ENCODE data around the gene GALNT9.

GRCh38 chr12:132171968-132172521, 157.3 kb downstream of the GALNT9 start:
- TF ChIP-seq CTCF (IDR thresholded peaks at IDR 0.05 in 2 of 3, conservative IDR thresholded peaks at IDR 0.05 in 1 of 3; ENCODE audit: borderline replicate concordance in 1 of 3, insufficient read depth in 1 of 3, low read depth in 2 of 3, low read length in 2 of 3) (no peak), YY1 (IDR thresholded peaks at IDR 0.05; ENCODE audit: extremely low read depth, insufficient replicate concordance, low read depth, low read length) (no peak), POLR2AphosphoS5 (IDR thresholded peaks at IDR 0.05; ENCODE audit: low read depth, low read length) (no peak), SP1 (IDR thresholded peaks at IDR 0.05; ENCODE audit: low read depth) (no peak), MAX (IDR thresholded peaks at IDR 0.05) (no peak), ELF1 (IDR thresholded peaks at IDR 0.05; ENCODE audit: borderline replicate concordance, low read depth) (no peak), EZH2phosphoT487 (IDR thresholded peaks at IDR 0.05; ENCODE audit: borderline replicate concordance) (no peak), RAD21 (IDR thresholded peaks at IDR 0.05; ENCODE audit: low read depth) (no peak), TCF7L2 (IDR thresholded peaks at IDR 0.05; ENCODE audit: borderline replicate concordance, extremely low read depth, insufficient read depth, insufficient read length) (no peak)

Data from HCT116 (cell line).